Large intestine (tissue), 3 donors: ENCODE results near the gene LYSMD4. TPM values are rescaled to one million over a fixed set of nuclear protein-coding genes. Genes with fewer than 3 reads are reported as not detected.
A peak's percentile ranks its signal among the peaks of the same experiment; 100 is the strongest.
"Not testable (repeated sequence)": the region's sequence is repeated elsewhere in the genome, so short reads cannot be mapped to it uniquely, and the experiment has no call there.

Experiments
- DNase-seq, 2 donors: peaks; one replicate each; pipeline versions ENCODE4 v3.0.0 to v3.0.0-alpha.2; 2013
- H3K27ac ChIP-seq: one replicate; pipeline ENCODE4 v1.5.1; 2013; ENCODE audit warnings: low read length
- H3K27me3 ChIP-seq: 2 replicates; pipeline ENCODE4 v1.6.1; 2013; ENCODE audit warnings: low read length; ENCODE audit not compliant: control insufficient read depth, insufficient read depth
- H3K36me3 ChIP-seq: 2 replicates; pipeline ENCODE4 v1.6.1; 2013; ENCODE audit warnings: low read length; ENCODE audit not compliant: control insufficient read depth, insufficient read depth
- H3K4me1 ChIP-seq: one replicate; pipeline ENCODE4 v1.6.1; 2013; ENCODE audit warnings: low read length; ENCODE audit not compliant: control insufficient read depth, insufficient read depth
- H3K4me3 ChIP-seq: one replicate; pipeline ENCODE4 v1.5.1; 2013; ENCODE audit warnings: low read length
- H3K9me3 ChIP-seq: one replicate; pipeline ENCODE4 v1.6.1; 2013; ENCODE audit warnings: mild to moderate bottlenecking, low read depth, low read length, moderate library complexity; ENCODE audit not compliant: control insufficient read depth
- WGBS: methylation state at CpG from one replicate; pipeline ENCODE4 v1.1.5; 2013; ENCODE audit warnings: low lambda C conversion rate; ENCODE audit not compliant: insufficient coverage; 5-methylcytosine and 5-hydroxymethylcytosine counted together
- polyA plus RNA-seq: library from polyadenylated mRNA; unstranded; fragments of 120-200 nt; gene quantifications from one replicate; pipeline ENCODE4 v1.2.1, GENCODE V29; 2013

Gene LYSMD4
- polyA plus RNA-seq, 1 donor, result 17.5 TPM

- H3K36me3 ChIP-seq, H3K27me3 ChIP-seq, DNase-seq, H3K27ac ChIP-seq, H3K9me3 ChIP-seq, H3K4me3 ChIP-seq, H3K4me1 ChIP-seq: not testable (repeated sequence)
- WGBS, result 100% methylated on average over 1 of the region's 11 CpGs
These were observed 17.1 kb upstream of the LYSMD4 start for GRCh38 chr15:99750326-99750725.

GRCh38 chr15:99749386-99749785 lies 16.1 kb upstream of the LYSMD4 start:
- DNase-seq, result peak in 1 of 2 donors; percentile 21
- WGBS, result 20% methylated on average over 1 of the region's 6 CpGs
- Histone ChIP-seq H3K4me1 (no peaks in the 10 kb centered on the region), H3K9me3 (no peaks in the 10 kb centered on the region), H3K27me3 (no peaks in the 10 kb centered on the region), H3K4me3 (no peak overlapping the region), H3K27ac (no peak overlapping the region), H3K36me3 (no peaks in the 10 kb centered on the region)

- Histone ChIP-seq H3K36me3 (no peaks in the 10 kb centered on the region), H3K9me3 (no peaks in the 10 kb centered on the region), H3K4me3 (no peak overlapping the region), H3K27me3 (no peaks in the 10 kb centered on the region), H3K4me1 (peaks cover 9% of the 10 kb centered on the region), H3K27ac (no peak overlapping the region)
- no peak for DNase-seq
- 83% methylated on average over 1 of the region's 9 CpGs for WGBS
These were observed 12.3 kb upstream of the LYSMD4 start for GRCh38 chr15:99745370-99746086.

GRCh38 chr15:99744142-99744541 lies 10.9 kb upstream of the LYSMD4 start:
- peaks cover 9% of the 10 kb centered on the region for H3K4me1 ChIP-seq
- H3K4me3 ChIP-seq, result no peak overlapping the region
- no peaks in the 10 kb centered on the region for H3K36me3 ChIP-seq
- WGBS, result no CpG with 5 or more reads among the region's 7 CpGs
- no peak for DNase-seq
- no peaks in the 10 kb centered on the region for H3K27me3 ChIP-seq
- H3K27ac ChIP-seq, result no peak overlapping the region
- no peaks in the 10 kb centered on the region for H3K9me3 ChIP-seq

- DNase-seq, result no peak
- no peaks in the 10 kb centered on the region for H3K36me3 ChIP-seq
- no CpG with 5 or more reads among the region's 2 CpGs for WGBS
- peaks cover 17% of the 10 kb centered on the region for H3K4me1 ChIP-seq
- H3K27me3 ChIP-seq, result no peaks in the 10 kb centered on the region
- H3K9me3 ChIP-seq, result no peaks in the 10 kb centered on the region
- no peak overlapping the region for H3K4me3 ChIP-seq
- H3K27ac ChIP-seq, result no peak overlapping the region
These were observed 8.6 kb upstream of the LYSMD4 start for GRCh38 chr15:99741835-99742234.

- WGBS, result no CpG with 5 or more reads among the region's 7 CpGs
- Histone ChIP-seq H3K9me3 (peaks cover 2% of the 10 kb centered on the region), H3K4me1 (peaks cover 28% of the 10 kb centered on the region), H3K4me3 (no peak overlapping the region), H3K36me3 (no peaks in the 10 kb centered on the region), H3K27ac (no peak overlapping the region), H3K27me3 (no peaks in the 10 kb centered on the region)
- DNase-seq, result no peak
These were observed 5.0 kb upstream of the LYSMD4 start for GRCh38 chr15:99738021-99738847.

GRCh38 chr15:99736702-99737101 lies 3.5 kb upstream of the LYSMD4 start:
- Histone ChIP-seq H3K36me3 (no peaks in the 10 kb centered on the region), H3K9me3 (peaks cover 2% of the 10 kb centered on the region), H3K4me1 (peaks cover 26% of the 10 kb centered on the region), H3K4me3 (no peak overlapping the region), H3K27me3 (no peaks in the 10 kb centered on the region), H3K27ac (no peak overlapping the region)
- no CpG with 5 or more reads among the region's 2 CpGs for WGBS
- no peak for DNase-seq

- no peaks in the 10 kb centered on the region for H3K27me3 ChIP-seq
- WGBS, result no CpG with 5 or more reads among the region's 4 CpGs
- no peak overlapping the region for H3K27ac ChIP-seq
- DNase-seq, result no peak
- H3K4me3 ChIP-seq, result no peak overlapping the region
- H3K4me1 ChIP-seq, result peaks cover 22% of the 10 kb centered on the region
- H3K36me3 ChIP-seq, result no peaks in the 10 kb centered on the region
- H3K9me3 ChIP-seq, result peaks cover 2% of the 10 kb centered on the region
These were observed 2.6 kb upstream of the LYSMD4 start for GRCh38 chr15:99735868-99736267.

GRCh38 chr15:99734575-99734974 lies 1.3 kb upstream of the LYSMD4 start:
- no CpG with 5 or more reads among the region's 1 CpG for WGBS
- Histone ChIP-seq H3K36me3 (no peaks in the 10 kb centered on the region), H3K4me1 (peaks cover 25% of the 10 kb centered on the region), H3K27me3 (no peaks in the 10 kb centered on the region), H3K4me3 (no peak overlapping the region), H3K27ac (peak overlapping the region; percentile 99), H3K9me3 (peaks cover 2% of the 10 kb centered on the region)
- DNase-seq, result peak in 1 of 2 donors; percentile 49

- peaks cover 31% of the 10 kb centered on the region for H3K4me1 ChIP-seq
- not testable (repeated sequence) for H3K36me3 ChIP-seq, H3K9me3 ChIP-seq, H3K27me3 ChIP-seq, DNase-seq
- peak overlapping the region; percentile 99 for H3K27ac ChIP-seq
- no CpG with 5 or more reads among the region's 13 CpGs for WGBS
- peak overlapping the region; percentile 49 for H3K4me3 ChIP-seq
These were observed 729 bp upstream of the LYSMD4 start for GRCh38 chr15:99734040-99734291.
